Measurements from ENCODE around the gene RFFL. TPM values are rescaled to one million over a fixed set of nuclear protein-coding genes. Genes with fewer than 3 reads are reported as not detected.

The RFFL gene
- total RNA-seq, 2 donors from 2014 or later: 46.6 to 51.3 TPM

GRCh38 chr17:35025541-35025940 lies 38.0 kb downstream of the RFFL start:
- no peak for DNase-seq (ENCODE audit: low spot score)
- peaks cover 16% of the 10 kb centered on the region for H3K4me1 ChIP-seq (replicated peaks)
- TF ChIP-seq POLR2AphosphoS5 (IDR thresholded peaks at IDR 0.05): no peak
- TF ChIP-seq CTCF (IDR thresholded peaks at IDR 0.05): no peak
- TF ChIP-seq POLR2A (IDR thresholded peaks at IDR 0.05): no peak
- H3K27ac ChIP-seq: no peak overlapping the region
- H3K9me3 ChIP-seq: no peaks in the 10 kb centered on the region
- intact Hi-C loops (cut with DNase I): no loop called here
- no peaks in the 10 kb centered on the region for H3K36me3 ChIP-seq
- WGBS: 78% methylated on average over 1 of the region's 1 CpG
- H3K27me3 ChIP-seq (replicated peaks; ENCODE audit: insufficient read depth): no peaks in the 10 kb centered on the region
- H3K4me3 ChIP-seq: no peak overlapping the region

- Histone ChIP-seq H3K4me1 (replicated peaks) (peaks cover 10% of the 10 kb centered on the region), H3K27ac (peak overlapping the region; percentile 62 to 70), H3K27me3 (replicated peaks; ENCODE audit: insufficient read depth) (no peaks in the 10 kb centered on the region), H3K9me3 (no peaks in the 10 kb centered on the region), H3K36me3 (no peaks in the 10 kb centered on the region), H3K4me3 (no peak overlapping the region)
- intact Hi-C loops (cut with DNase I): loop anchor here (5.0 kb wide), 1 partner anchor 39 kb away; the partner anchor contains the start of gene RFFL
- TF ChIP-seq CTCF (IDR thresholded peaks at IDR 0.05): no peak
- TF ChIP-seq POLR2A (IDR thresholded peaks at IDR 0.05): no peak
- TF ChIP-seq POLR2AphosphoS5 (IDR thresholded peaks at IDR 0.05): no peak
- peak; percentile 33 for DNase-seq (ENCODE audit: low spot score)
- 47% methylated on average over 3 of the region's 3 CpGs for WGBS
Measured at GRCh38 chr17:35023538-35023937, 40.0 kb downstream of the RFFL start.

- H3K36me3 ChIP-seq: no peaks in the 10 kb centered on the region
- H3K4me3 ChIP-seq: no peak overlapping the region
- 19% methylated on average over 8 of the region's 8 CpGs for WGBS
- TF ChIP-seq POLR2AphosphoS5 (IDR thresholded peaks at IDR 0.05) (peak; percentile 91), POLR2A (IDR thresholded peaks at IDR 0.05) (no peak)
- H3K4me1 ChIP-seq (replicated peaks): peaks cover 9% of the 10 kb centered on the region
- no peaks in the 10 kb centered on the region for H3K9me3 ChIP-seq
- peak; percentile 83 for DNase-seq (ENCODE audit: low spot score)
- H3K27me3 ChIP-seq (replicated peaks; ENCODE audit: insufficient read depth): no peaks in the 10 kb centered on the region
- peak overlapping the region; percentile 62 to 70 for H3K27ac ChIP-seq
- intact Hi-C loops (cut with DNase I): loop anchor here (5.0 kb wide), 1 partner anchor 40 kb away; the partner anchor contains the start of gene RFFL
Measured at GRCh38 chr17:35022536-35023063, 40.9 kb downstream of the RFFL start.

GRCh38 chr17:35021520-35022380 lies 41.8 kb downstream of the RFFL start:
- Histone ChIP-seq H3K27me3 (replicated peaks; ENCODE audit: insufficient read depth) (no peaks in the 10 kb centered on the region), H3K36me3 (no peaks in the 10 kb centered on the region), H3K27ac (peak overlapping the region; percentile 62 to 70), H3K9me3 (no peaks in the 10 kb centered on the region), H3K4me1 (replicated peaks) (peaks cover 9% of the 10 kb centered on the region), H3K4me3 (no peak overlapping the region)
- WGBS: 84% methylated on average over 11 of the region's 11 CpGs
- TF ChIP-seq POLR2A (IDR thresholded peaks at IDR 0.05): no peak
- intact Hi-C loops (cut with DNase I): loop anchor here (5.0 kb wide), 1 partner anchor 41 kb away; the partner anchor contains the start of gene RFFL
- DNase-seq (ENCODE audit: low spot score): no peak

- Histone ChIP-seq H3K4me3 (no peak overlapping the region), H3K9me3 (no peaks in the 10 kb centered on the region), H3K36me3 (no peaks in the 10 kb centered on the region), H3K27me3 (replicated peaks; ENCODE audit: insufficient read depth) (no peaks in the 10 kb centered on the region), H3K27ac (no peak overlapping the region), H3K4me1 (replicated peaks) (peaks cover 4% of the 10 kb centered on the region)
- intact Hi-C loops (cut with DNase I): loop anchor here (5.0 kb wide), 1 partner anchor 43 kb away; the partner anchor contains the start of gene RFFL
- TF ChIP-seq POLR2AphosphoS5 (IDR thresholded peaks at IDR 0.05) (no peak), POLR2A (IDR thresholded peaks at IDR 0.05) (no peak), CTCF (IDR thresholded peaks at IDR 0.05) (no peak)
- WGBS: 97% methylated on average over 6 of the region's 6 CpGs
- DNase-seq (ENCODE audit: low spot score): no peak
Measured at GRCh38 chr17:35019386-35020179, 43.9 kb downstream of the RFFL start.

All from prostate gland (tissue), 2 donors.